Measurements from ENCODE around the gene ITPK1.
"Not testable (repeated sequence)": the region's sequence is repeated elsewhere in the genome, so short reads cannot be mapped to it uniquely, and the experiment has no call there.

Gene ITPK1

DNA sequence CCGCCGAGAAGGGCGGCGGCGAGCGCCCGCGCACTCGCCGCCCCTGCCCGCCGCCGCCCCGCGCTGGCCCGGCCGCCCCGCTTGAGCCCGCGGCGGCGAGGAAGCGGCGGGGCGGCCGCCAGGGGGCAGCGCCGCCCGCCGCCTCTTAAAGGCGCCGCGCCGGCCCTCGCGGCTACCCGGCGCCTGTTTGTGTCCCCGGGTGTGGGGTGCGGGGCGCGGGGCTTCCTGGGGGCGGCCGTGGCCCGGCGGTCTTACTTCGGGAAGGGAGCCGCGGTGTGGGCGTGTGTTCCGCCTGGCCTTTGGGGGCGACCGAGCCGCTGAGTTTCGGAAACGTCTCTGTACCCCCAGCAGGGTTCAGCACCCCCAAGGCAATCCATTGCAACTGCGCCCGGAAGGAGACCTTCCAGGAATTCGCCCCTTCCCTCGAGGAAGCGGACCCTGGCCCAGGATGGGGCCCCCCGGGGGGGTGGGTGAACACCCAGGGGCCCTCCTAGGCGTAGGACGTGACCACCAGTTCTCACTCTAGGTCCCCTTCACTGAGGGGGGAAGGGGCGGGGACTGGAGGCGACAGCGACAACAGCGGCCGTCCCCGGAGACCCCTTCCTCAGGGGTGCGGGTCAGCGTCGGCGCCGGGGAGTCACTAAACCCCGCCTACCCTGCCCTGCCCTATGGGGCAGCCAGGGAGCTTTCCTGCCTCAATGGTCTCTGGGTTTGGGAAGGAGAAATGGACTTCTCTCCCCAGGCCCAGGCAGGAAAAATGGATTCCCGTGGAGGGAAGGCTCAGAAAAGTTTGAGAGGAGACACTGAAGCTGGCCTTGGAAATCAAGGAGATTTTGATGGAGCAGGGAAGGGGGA is at the start of gene ITPK1:
TSS of gene ITPK1 (minus strand) at position 105 of the 855 bp plus-strand sequence. CDS start 762 bp downstream, outside the sequence.
- peak within 1 kb of the TSS; percentile 87 for H2AFZ ChIP-seq (ENCODE audit: low read depth)

DNA sequence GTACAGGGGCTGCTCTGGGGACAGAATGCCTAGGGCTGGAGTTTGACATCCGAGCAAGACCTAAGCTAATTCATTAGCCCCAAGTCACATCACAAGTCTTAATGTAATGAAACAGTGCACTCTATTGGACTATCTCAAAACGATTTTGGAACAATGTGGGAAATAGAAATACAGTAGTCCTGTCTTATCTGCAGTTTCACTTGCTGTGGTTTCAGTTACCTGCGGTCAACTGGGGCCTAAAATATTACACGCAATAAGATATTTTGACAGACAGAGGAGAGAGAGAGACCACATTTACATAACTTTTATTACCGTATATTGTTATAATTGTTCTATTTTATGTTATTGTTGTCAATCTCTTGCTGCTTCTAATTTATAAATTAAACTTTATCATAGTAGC is 47.8 kb upstream of the ITPK1 start:
- Histone ChIP-seq H3K4me2 (no peak overlapping the region), H3K9ac (no peak overlapping the region), H3K27me3 (ENCODE audit: insufficient read depth, low read depth) (no peaks in the 10 kb centered on the region), H3K4me1 (ENCODE audit: low read depth, poor library complexity, severe bottlenecking) (peaks cover 12% of the 10 kb centered on the region), H3K79me2 (ENCODE audit: insufficient read depth, low read depth) (no peaks in the 10 kb centered on the region), H3K36me3 (ENCODE audit: insufficient read depth) (no peaks in the 10 kb centered on the region), H3K4me3 (IDR thresholded peaks at IDR 0.05; ENCODE audit: insufficient read depth, low read depth, low read length) (no peak overlapping the region), H3K27ac (no peak overlapping the region), H4K20me1 (ENCODE audit: insufficient read depth) (no peaks in the 10 kb centered on the region), H2AFZ (ENCODE audit: low read depth) (no peak overlapping the region)
- TF ChIP-seq, protein P1, sequence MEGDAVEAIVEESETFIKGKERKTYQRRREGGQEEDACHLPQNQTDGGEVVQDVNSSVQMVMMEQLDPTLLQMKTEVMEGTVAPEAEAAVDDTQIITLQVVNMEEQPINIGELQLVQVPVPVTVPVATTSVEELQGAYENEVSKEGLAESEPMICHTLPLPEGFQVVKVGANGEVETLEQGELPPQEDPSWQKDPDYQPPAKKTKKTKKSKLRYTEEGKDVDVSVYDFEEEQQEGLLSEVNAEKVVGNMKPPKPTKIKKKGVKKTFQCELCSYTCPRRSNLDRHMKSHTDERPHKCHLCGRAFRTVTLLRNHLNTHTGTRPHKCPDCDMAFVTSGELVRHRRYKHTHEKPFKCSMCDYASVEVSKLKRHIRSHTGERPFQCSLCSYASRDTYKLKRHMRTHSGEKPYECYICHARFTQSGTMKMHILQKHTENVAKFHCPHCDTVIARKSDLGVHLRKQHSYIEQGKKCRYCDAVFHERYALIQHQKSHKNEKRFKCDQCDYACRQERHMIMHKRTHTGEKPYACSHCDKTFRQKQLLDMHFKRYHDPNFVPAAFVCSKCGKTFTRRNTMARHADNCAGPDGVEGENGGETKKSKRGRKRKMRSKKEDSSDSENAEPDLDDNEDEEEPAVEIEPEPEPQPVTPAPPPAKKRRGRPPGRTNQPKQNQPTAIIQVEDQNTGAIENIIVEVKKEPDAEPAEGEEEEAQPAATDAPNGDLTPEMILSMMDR (conservative IDR thresholded peaks at IDR 0.05; ENCODE audit: low read depth, low read length) = no peak

More for the DNA sequence above, at the start of gene ITPK1:
- H3K9ac ChIP-seq = peak within 1 kb of the TSS; percentile 88
- H3K27me3 ChIP-seq (ENCODE audit: insufficient read depth, low read depth) = no peaks in the 10 kb centered on the region
- no peak within 1 kb of the TSS for H3K4me3 ChIP-seq (IDR thresholded peaks at IDR 0.05; ENCODE audit: insufficient read depth, low read depth, low read length)
- H3K4me2 ChIP-seq = peak within 1 kb of the TSS; percentile 67
- no peaks in the 10 kb centered on the region for H4K20me1 ChIP-seq (ENCODE audit: insufficient read depth)
- peaks cover 22% of the 10 kb centered on the region for H3K4me1 ChIP-seq (ENCODE audit: low read depth, poor library complexity, severe bottlenecking)
- TF ChIP-seq, protein P1 (conservative IDR thresholded peaks at IDR 0.05; ENCODE audit: low read depth, low read length) = no peak
- peaks cover 3% of the 10 kb centered on the region; the same call in 1 of the 2 replicates for H3K79me2 ChIP-seq (ENCODE audit: insufficient read depth, low read depth)
- no peaks in the 10 kb centered on the region for H3K36me3 ChIP-seq (ENCODE audit: insufficient read depth)
- H3K27ac ChIP-seq = peak within 1 kb of the TSS; percentile 83

DNA sequence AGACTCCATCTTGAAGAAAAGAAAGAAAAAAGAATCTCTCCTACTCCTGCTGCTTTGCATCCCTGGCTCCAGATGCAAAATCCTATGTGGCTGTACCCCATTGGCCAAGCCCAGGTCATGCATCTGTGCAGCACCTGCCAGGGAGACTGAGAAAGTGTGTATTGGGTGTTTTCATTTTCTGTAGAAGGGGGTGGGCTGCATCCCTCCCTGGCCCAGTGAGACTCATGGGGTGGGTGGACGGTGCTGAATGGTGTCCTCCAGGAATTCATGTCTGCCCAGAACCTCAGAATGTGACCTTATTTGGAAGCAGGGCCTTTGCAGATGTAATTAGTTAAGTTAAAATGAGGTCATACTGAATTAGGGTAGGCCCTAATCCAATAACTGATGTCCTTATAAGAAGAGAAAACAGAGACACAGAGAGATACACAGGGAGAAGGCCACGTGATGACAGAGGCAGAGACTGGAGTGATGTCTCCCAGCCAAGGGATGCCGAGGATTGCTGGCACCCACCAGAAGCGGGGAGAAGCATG is 45.8 kb upstream of the ITPK1 start:
- H2AFZ ChIP-seq (ENCODE audit: low read depth) = no peak overlapping the region
- H3K79me2 ChIP-seq (ENCODE audit: insufficient read depth, low read depth) = no peaks in the 10 kb centered on the region
- no peaks in the 10 kb centered on the region for H3K27me3 ChIP-seq (ENCODE audit: insufficient read depth, low read depth)
- H3K27ac ChIP-seq = no peak overlapping the region
- H4K20me1 ChIP-seq (ENCODE audit: insufficient read depth) = no peaks in the 10 kb centered on the region
- TF ChIP-seq, protein P1 (conservative IDR thresholded peaks at IDR 0.05; ENCODE audit: low read depth, low read length) = no peak
- no peak overlapping the region for H3K4me3 ChIP-seq (IDR thresholded peaks at IDR 0.05; ENCODE audit: insufficient read depth, low read depth, low read length)
- H3K4me2 ChIP-seq = no peak overlapping the region
- H3K9ac ChIP-seq = no peak overlapping the region
- H3K4me1 ChIP-seq (ENCODE audit: low read depth, poor library complexity, severe bottlenecking) = peaks cover 12% of the 10 kb centered on the region
- H3K36me3 ChIP-seq (ENCODE audit: insufficient read depth) = no peaks in the 10 kb centered on the region

DNA sequence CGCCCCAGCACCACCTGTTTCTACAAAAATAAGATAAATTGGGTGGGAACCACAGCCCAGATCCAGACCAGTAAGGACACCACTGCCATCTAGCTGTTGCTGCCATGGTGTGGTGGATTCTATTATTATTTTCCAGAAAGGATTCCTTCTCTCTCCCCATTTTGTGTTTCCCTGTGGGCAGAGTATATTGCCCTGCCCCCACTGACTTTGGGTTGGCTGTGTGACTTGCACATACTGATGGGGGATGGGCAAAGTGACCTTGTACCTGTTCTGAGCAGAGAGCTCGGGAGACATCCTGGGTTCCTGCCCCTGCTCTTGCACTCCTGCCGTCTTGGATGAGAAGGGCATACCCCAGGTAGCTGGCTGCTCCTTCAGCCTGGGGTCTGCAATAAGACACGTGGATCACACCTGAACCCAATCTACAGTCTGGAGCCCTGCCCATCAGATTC is 44.7 kb upstream of the ITPK1 start:
- Histone ChIP-seq H3K27me3 (ENCODE audit: insufficient read depth, low read depth) (no peaks in the 10 kb centered on the region), H3K9ac (no peak overlapping the region), H3K27ac (no peak overlapping the region), H3K4me3 (IDR thresholded peaks at IDR 0.05; ENCODE audit: insufficient read depth, low read depth, low read length) (no peak overlapping the region), H4K20me1 (ENCODE audit: insufficient read depth) (no peaks in the 10 kb centered on the region), H3K36me3 (ENCODE audit: insufficient read depth) (no peaks in the 10 kb centered on the region), H3K4me1 (ENCODE audit: low read depth, poor library complexity, severe bottlenecking) (peaks cover 12% of the 10 kb centered on the region), H2AFZ (ENCODE audit: low read depth) (no peak overlapping the region), H3K79me2 (ENCODE audit: insufficient read depth, low read depth) (no peaks in the 10 kb centered on the region), H3K4me2 (no peak overlapping the region)
- TF ChIP-seq, protein P1 (conservative IDR thresholded peaks at IDR 0.05; ENCODE audit: low read depth, low read length) = 0 out of 2 replicates have a peak, but pooled peaks have one; percentile 30

- not testable (repeated sequence) for H3K27ac ChIP-seq; H3K4me2 ChIP-seq; H3K36me3 ChIP-seq (ENCODE audit: insufficient read depth); H2AFZ ChIP-seq (ENCODE audit: low read depth); H4K20me1 ChIP-seq (ENCODE audit: insufficient read depth); H3K27me3 ChIP-seq (ENCODE audit: insufficient read depth, low read depth); H3K79me2 ChIP-seq (ENCODE audit: insufficient read depth, low read depth); H3K4me3 ChIP-seq (IDR thresholded peaks at IDR 0.05; ENCODE audit: insufficient read depth, low read depth, low read length); H3K9ac ChIP-seq
- peaks cover 12% of the 10 kb centered on the region for H3K4me1 ChIP-seq (ENCODE audit: low read depth, poor library complexity, severe bottlenecking)
Measured at GRCh38 chr14:93159625-93160352, 44.1 kb upstream of the ITPK1 start.

DNA sequence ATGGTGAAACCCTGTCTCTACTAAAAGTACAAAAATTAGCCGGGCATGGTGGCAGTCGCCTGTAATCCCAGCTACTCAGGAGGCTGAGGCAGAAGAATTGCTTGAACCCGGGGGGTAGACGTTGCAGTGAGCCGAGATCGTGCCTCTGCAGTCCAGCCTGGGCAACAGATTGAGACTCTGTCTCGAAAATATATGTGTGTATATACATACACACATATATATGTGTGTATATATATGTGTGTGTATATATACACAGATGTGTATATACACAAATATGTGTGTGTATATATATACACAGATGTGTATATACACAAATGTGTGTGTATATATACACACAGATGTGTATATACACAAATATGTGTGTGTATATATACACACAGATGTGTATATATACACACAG is 42.6 kb upstream of the ITPK1 start:
- H3K27ac ChIP-seq; H3K4me2 ChIP-seq; H3K9ac ChIP-seq; H2AFZ ChIP-seq (ENCODE audit: low read depth); H3K4me1 ChIP-seq (ENCODE audit: low read depth, poor library complexity, severe bottlenecking); H4K20me1 ChIP-seq (ENCODE audit: insufficient read depth); H3K27me3 ChIP-seq (ENCODE audit: insufficient read depth, low read depth); H3K4me3 ChIP-seq (IDR thresholded peaks at IDR 0.05; ENCODE audit: insufficient read depth, low read depth, low read length); H3K79me2 ChIP-seq (ENCODE audit: insufficient read depth, low read depth); H3K36me3 ChIP-seq (ENCODE audit: insufficient read depth): not testable (repeated sequence)

Measured in KMS-11 (cell line).